Dermis blood vessel endothelial cell (primary cell): ENCODE data around the gene METRN. TPM values are rescaled to one million over a fixed set of nuclear protein-coding genes. Genes with fewer than 3 reads are reported as not detected.
"Not testable (repeated sequence)": the region's sequence is repeated elsewhere in the genome, so short reads cannot be mapped to it uniquely, and the experiment has no call there.

Experiments
- DNase-seq: peaks from one replicate; pipeline ENCODE4 v3.0.0; 2010
- total RNA-seq: library from RNA; depleted of rRNA; stranded (reverse); fragments of >200 nt; gene quantifications from 2 replicates; pipeline ENCODE4 v1.2.3, GENCODE V29; 2014

The METRN gene
- total RNA-seq, 1 donor from 2014 or later: 34.9 TPM

DNA sequence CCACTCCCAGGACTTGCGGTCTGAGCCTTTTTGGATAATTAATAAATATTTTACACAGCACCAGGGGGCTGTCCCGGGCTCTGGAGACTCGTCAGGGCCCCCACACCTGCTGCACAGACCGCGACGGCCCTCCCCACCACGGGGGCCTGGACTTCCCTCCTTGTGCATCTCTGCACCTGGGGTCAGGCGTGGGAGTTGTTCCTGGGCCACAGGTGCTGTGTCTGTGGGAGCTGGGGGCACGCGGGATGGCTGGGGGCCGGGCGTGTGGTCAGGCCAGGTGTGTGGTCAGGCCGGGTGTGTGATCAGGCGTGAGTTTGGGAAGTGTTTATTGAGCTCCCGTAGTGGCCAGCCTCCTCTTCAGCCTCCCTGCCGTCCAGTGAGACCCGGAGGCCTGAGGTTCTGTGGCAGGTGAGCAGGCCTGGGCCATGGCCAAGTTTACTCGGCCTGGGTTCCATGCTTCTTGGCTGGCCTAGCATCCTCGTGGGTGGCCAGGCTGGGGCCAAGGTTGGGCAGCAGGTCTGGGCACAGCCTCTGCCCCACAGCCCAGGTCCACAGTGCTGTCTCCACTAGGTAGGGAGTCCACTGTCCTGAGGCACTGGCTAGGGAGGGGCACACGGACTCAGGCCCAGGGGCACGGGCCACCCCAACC is 36.6 kb upstream of the METRN start:
- no peak for DNase-seq

DNA sequence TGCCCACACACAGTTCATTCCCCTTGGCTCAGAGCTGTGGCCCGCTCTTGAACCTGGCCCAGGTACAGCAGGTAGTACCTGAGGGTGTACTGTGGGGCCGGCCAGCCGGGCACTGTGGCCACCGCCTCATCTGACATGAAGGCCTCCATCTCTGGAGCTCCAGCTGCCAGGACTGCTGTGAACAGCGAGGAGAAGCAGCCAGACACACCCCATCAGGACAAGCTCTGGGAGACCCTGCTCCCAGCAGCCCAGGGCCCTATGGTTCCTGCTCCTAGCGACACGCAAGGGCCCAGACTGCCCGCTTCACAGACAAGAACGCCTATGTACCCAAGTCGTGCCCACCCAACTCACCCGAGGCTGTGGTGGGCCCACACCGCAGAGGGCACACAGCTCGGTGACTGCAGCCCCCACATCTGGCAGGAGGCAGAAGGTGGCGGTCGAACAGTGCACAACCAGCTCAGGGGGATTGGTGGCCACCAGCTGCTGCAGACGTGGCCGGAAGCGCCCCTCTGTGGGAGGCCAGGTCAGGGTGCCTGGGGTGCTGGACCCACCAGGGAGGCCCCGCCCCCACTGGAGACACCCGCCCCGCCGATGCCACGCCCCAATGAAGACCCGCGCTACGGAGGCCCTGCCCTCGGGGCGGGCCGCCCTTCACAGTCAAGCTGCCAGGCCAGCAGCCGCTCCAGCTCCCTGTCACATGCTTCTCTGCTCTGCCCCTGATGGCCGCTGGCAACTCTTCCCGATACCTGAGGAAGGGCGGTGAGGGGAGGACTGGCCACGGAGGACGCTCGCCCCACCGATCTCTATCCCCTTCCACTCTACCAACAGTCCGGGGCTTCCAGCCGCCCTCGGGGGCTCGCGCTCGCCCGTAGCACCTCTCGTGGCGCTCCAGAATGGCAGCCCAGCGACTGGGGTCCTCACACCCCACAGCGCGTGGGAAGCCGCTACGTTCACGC is 35.8 kb upstream of the METRN start:
- peak; percentile 64 for DNase-seq

DNA sequence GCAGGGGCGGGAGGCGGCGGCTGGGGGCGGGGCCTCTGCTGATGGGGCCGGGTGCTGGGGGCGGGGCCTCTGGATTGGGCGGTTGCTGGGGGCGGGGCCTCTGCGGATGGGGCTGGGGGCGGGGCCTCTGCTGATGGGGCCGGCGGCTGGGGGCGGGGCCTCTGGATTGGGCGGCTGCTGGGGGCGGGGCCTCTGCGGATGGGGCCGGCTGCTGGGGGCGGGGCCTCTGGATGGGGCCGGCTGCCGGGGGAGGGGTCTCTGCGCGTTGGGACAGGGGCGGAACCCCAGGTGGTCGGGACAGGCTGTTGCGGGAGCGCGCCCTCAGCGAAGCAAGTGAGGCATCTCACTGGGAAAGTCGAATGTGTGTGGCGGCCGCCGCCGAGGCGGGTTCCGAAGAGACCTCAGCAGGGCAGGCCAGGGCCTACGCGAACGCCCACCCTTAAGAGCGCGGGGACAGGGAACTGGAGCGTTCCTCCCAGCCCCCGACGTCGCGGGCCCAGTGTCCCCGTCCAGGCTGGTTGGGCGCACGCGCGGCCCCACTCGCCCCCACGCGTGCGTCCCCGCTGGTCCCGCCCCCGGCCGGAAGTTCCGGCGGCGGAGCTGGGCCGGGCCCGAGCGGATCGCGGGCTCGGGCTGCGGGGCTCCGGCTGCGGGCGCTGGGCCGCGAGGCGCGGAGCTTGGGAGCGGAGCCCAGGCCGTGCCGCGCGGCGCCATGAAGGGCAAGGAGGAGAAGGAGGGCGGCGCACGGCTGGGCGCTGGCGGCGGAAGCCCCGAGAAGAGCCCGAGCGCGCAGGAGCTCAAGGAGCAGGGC is 34.9 kb upstream of the METRN start, which contains the start of gene STUB1:
TSS of gene STUB1 (plus strand) at position 597 of the 811 bp plus-strand sequence. CDS start at position 713, 116 bp downstream.
- DNase-seq: peak; percentile 87

DNA sequence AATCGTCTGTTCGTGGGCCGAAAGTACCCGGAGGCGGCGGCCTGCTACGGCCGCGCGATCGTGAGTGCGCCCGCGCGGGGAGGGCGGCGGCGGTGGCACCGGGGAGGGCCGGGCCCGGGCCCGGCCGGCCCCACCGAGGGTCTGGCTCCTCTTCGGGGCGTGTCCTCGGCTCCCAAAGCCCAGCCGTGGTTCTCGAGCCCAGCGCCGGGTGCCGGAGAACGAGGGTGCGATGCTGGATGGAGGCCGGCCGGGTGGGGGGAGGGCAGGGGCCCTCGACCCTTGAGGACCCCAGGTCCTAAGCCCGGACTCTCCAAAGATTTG is 34.3 kb upstream of the METRN start:
- no peak for DNase-seq

DNA sequence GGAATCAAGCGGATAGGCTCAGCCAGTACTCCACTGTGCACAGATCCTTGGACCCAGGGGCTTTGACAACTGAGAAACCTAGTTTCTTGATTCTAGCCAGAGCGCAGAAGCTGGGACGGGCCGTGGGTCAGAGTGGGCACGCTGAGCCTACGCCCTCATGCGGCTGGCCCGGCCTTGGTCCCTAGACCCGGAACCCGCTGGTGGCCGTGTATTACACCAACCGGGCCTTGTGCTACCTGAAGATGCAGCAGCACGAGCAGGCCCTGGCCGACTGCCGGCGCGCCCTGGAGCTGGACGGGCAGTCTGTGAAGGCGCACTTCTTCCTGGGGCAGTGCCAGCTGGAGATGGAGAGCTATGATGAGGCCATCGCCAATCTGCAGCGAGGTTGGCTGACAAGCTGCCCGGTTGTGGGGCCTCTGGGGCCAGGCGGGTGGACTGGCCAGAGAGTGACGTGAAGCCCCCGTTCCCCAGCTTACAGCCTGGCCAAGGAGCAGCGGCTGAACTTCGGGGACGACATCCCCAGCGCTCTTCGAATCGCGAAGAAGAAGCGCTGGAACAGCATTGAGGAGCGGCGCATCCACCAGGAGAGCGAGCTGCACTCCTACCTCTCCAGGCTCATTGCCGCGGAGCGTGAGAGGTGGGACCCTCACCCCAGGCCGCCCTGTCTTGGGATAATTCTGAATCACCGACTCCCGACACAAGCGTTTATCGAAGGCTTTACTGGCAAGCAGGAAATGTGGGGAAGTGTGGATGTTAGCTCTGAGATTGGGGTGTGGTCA is 33.8 kb upstream of the METRN start:
- DNase-seq: peak; percentile 55

GRCh38 chr16:681746-682427 is 33.0 kb upstream of the METRN start:
- no peak for DNase-seq

GRCh38 chr16:682493-683395 is 32.2 kb upstream of the METRN start:
- no peak for DNase-seq

GRCh38 chr16:683396-684070 is 31.4 kb upstream of the METRN start:
- no peak for DNase-seq

DNA sequence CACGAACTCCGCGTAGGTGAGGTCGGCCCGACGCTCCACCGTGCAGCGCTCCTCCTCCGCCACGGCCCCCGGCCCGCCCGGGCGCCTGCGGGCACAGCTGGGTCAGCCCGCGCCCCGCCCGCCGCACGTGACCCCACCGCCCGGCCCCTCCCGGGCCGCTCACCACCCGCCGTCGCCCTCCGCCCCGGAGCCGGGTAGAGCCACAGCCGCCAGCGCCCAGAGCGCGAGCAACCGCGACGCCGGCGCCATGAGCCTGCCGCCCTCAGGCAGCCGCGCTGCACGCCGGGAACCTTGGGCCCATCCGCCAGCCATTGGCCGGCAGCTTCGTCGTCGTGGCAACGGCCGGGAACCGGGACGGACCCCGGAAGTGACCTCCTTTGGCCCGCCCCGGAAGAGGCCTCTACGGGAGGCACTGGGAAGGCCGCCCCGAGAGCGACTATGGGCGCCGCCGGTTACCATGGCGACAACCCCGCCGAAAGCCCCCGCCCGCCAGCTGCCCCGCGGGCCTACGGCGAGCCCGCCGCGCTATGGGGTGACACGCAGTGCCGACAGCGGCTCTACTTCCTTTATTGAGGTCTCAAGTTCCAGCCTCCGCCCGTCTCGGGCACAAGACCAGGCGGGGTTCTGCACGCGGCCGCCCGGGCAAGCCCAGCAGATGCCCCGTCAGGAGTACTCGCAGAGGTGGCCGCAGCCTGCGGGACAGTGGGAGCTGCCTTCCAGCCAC is 30.7 kb upstream of the METRN start, which contains the start of gene JMJD8:
TSS of gene JMJD8 (minus strand) at position 264 of the 724 bp plus-strand sequence. CDS start at position 249, 15 bp downstream.
- peak; percentile 93 for DNase-seq

GRCh38 chr16:684961-685696 is 29.8 kb upstream of the METRN start:
- no peak for DNase-seq

DNA sequence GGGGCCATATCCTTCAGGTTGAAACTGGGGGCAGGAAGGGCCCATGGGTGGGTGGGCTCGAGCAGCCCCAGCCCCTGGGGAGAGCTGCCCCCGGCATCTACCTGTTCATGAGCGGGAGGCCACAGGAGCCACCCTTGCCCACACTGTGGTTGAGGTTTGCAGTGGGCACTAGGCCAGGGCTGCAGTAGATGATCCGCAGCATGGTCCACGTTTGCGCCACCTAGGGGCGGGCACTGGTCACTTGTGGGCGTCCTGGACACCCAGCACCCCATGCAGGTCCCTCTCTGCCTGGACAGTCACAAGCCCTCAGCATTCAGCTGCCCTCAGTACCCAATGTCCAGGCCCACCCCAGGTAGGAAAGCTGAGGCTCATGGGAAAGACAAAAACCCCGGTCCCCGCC is 29.0 kb upstream of the METRN start:
- peak; percentile 76 for DNase-seq

- DNase-seq: no peak
Measured at GRCh38 chr16:686459-687260, 28.3 kb upstream of the METRN start.

DNA sequence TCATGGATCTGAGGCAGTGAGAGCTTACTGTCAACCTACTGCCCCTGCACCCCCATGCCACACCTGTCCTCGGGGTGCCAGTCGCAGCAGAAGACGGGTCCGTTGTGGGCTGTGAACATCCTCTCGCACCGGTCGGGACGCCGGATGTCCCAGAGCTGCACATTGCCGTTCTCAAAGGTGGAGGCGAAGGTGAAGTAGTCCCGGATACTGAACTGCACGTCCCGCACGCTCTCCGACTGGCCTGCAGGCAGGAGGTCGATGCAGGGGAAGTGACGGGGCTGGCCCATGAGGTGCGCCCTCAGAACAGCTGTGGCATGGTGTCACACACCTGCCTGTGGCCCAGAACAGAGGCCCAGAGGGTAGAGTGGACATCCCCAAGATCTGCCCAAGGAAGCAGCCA is 27.4 kb upstream of the METRN start:
- no peak for DNase-seq

- no peak for DNase-seq
Measured at GRCh38 chr16:689175-689897, 25.6 kb upstream of the METRN start.

DNA sequence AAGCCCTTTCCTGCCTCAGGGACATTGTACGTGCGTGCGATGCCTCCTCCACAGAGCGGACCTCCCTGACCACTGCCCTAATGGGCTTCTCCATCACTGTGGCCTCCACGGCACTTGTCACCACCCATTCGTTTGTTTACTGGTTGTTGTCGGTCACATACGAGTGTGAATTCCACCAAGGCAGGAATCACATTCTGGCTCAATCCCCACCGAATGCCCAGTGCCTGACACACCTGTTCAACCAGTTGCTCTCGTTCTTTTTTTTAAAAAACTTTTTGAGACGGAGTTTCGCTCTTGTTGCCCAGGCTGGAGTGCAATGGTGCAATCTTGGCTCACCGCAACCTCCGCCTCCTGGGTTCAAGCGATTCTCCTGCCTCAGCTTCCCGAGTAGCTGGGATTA is 23.7 kb upstream of the METRN start:
- not testable (repeated sequence) for DNase-seq

DNA sequence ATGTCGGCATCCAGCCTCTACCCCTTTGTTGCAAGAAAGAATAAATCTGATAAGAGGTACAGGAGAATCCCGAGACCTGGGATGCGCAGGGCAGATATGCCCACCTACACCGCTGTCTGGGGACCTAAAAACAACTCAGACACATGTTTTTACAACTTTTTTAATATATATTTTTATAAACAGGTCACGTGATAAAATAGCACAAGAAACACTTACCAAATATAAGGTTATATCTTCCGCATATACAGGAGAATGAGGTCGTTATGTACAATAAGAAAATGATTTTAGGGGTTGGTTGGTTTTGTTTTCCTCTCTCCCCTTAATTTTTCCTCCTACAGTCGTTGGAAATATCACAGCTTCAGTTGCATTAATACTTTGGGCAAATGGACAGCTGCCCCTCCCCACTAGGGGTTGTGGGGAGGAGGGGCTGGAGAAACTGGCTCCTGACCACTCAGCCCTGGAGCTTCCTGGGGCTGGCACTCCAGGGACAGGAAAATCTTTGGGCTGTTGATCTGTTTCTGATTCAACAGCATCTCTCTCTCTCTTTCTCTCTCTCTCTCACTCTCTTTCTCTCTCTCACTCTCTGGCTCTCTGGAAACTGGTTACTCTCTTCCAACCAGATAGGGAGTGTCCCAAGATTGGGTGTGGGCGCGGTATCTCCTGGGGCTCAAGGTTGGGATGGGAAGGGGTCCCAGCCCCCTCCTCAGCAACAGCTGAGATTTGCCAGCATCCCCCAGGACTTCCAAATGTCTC is 22.4 kb upstream of the METRN start:
- no peak for DNase-seq
